ACC112 (cell line): ENCODE data around the gene CRISPLD2.
A peak's percentile ranks its signal among the peaks of the same experiment; 100 is the strongest.

Experiments
- H2AFZ ChIP-seq: fragments of 200-600 bp; sonication (generic); one replicate; pipeline ENCODE4 v1.6.0; 2017; ENCODE audit warnings: antibody characterized with exemption, low read length; ENCODE audit not compliant: unreplicated experiment
- H3K27ac ChIP-seq: fragments of 200-600 bp; sonication (generic); 2 replicates; pipeline ENCODE4 v1.5.1; 2014; ENCODE audit warnings: low read depth, mild to moderate bottlenecking, antibody characterized with exemption, low read length, moderate library complexity
- H3K27me3 ChIP-seq: fragments of 200-600 bp; sonication (generic); 2 replicates; pipeline ENCODE4 v1.6.1; 2014; ENCODE audit warnings: mild to moderate bottlenecking, antibody characterized with exemption, low read length, moderate library complexity, mixed read lengths; ENCODE audit not compliant: insufficient read depth
- H3K36me3 ChIP-seq: fragments of 200-600 bp; sonication (generic); 2 replicates; pipeline ENCODE4 v1.6.1; 2016; ENCODE audit warnings: mild to moderate bottlenecking, antibody characterized with exemption, low read length, moderate library complexity, mixed read lengths; ENCODE audit not compliant: insufficient read depth
- H3K4me1 ChIP-seq: fragments of 200-600 bp; sonication (generic); one replicate; pipeline ENCODE4 v1.6.1; 2016; ENCODE audit warnings: low read length, mixed read lengths; ENCODE audit not compliant: insufficient read depth, unreplicated experiment, control insufficient read depth
- H3K4me3 ChIP-seq: fragments of 200-600 bp; sonication (generic); 2 replicates; pipeline ENCODE4 v1.5.1; 2014; ENCODE audit warnings: mild to moderate bottlenecking, low read depth, low read length
- H3K79me2 ChIP-seq: fragments of 200-600 bp; sonication (generic); one replicate; pipeline ENCODE4 v1.6.0; 2016; ENCODE audit warnings: low read length; ENCODE audit not compliant: control insufficient read depth, unreplicated experiment, insufficient read depth

CRISPLD2 gene

GRCh38 chr16:84925092-84925772, 105.4 kb downstream of the CRISPLD2 start:
- no peaks in the 10 kb centered on the region for H3K36me3 ChIP-seq
- H2AFZ ChIP-seq = no peak overlapping the region
- no peaks in the 10 kb centered on the region for H3K79me2 ChIP-seq
- no peak overlapping the region for H3K27ac ChIP-seq
- no peaks in the 10 kb centered on the region for H3K27me3 ChIP-seq
- H3K4me1 ChIP-seq = peaks cover 15% of the 10 kb centered on the region
- H3K4me3 ChIP-seq = no peak overlapping the region

GRCh38 chr16:84925773-84926372, 106.1 kb downstream of the CRISPLD2 start:
- H3K4me1 ChIP-seq = peaks cover 15% of the 10 kb centered on the region
- H3K27ac ChIP-seq = no peak overlapping the region

GRCh38 chr16:84926462-84926861, 106.7 kb downstream of the CRISPLD2 start:
- Histone ChIP-seq H3K27me3 (no peaks in the 10 kb centered on the region), H3K36me3 (no peaks in the 10 kb centered on the region), H2AFZ (no peak overlapping the region), H3K79me2 (no peaks in the 10 kb centered on the region), H3K4me1 (peaks cover 15% of the 10 kb centered on the region), H3K27ac (no peak overlapping the region), H3K4me3 (no peak overlapping the region)

More at GRCh38 chr16:84925773-84926372, 106.1 kb downstream of the CRISPLD2 start:
- H3K36me3 ChIP-seq = no peaks in the 10 kb centered on the region
- H3K79me2 ChIP-seq = no peaks in the 10 kb centered on the region
- H2AFZ ChIP-seq = no peak overlapping the region
- H3K4me3 ChIP-seq = no peak overlapping the region
- no peaks in the 10 kb centered on the region for H3K27me3 ChIP-seq

GRCh38 chr16:84927621-84928591, 108.1 kb downstream of the CRISPLD2 start:
- no peak overlapping the region for H3K27ac ChIP-seq
- H3K4me3 ChIP-seq = no peak overlapping the region
- H3K4me1 ChIP-seq = peaks cover 15% of the 10 kb centered on the region

GRCh38 chr16:84928679-84929420, 109.1 kb downstream of the CRISPLD2 start:
- no peak overlapping the region; the same call in 1 of the 2 replicates for H3K27ac ChIP-seq
- H3K79me2 ChIP-seq = no peaks in the 10 kb centered on the region
- H3K27me3 ChIP-seq = no peaks in the 10 kb centered on the region
- H3K4me3 ChIP-seq = 0 out of 2 replicates have a peak overlapping the region, but pooled peaks have one; percentile 2
- H2AFZ ChIP-seq = peak overlapping the region; percentile 8
- H3K36me3 ChIP-seq = no peaks in the 10 kb centered on the region
- H3K4me1 ChIP-seq = peaks cover 15% of the 10 kb centered on the region

More at GRCh38 chr16:84927621-84928591, 108.1 kb downstream of the CRISPLD2 start:
- Histone ChIP-seq H3K27me3 (no peaks in the 10 kb centered on the region), H3K79me2 (no peaks in the 10 kb centered on the region), H2AFZ (no peak overlapping the region), H3K36me3 (no peaks in the 10 kb centered on the region)

GRCh38 chr16:84929421-84930297, 109.9 kb downstream of the CRISPLD2 start:
- Histone ChIP-seq H3K4me3 (no peak overlapping the region), H3K4me1 (peaks cover 15% of the 10 kb centered on the region), H2AFZ (no peak overlapping the region), H3K27me3 (no peaks in the 10 kb centered on the region), H3K27ac (no peak overlapping the region), H3K36me3 (no peaks in the 10 kb centered on the region), H3K79me2 (no peaks in the 10 kb centered on the region)

- Histone ChIP-seq H3K4me1 (peaks cover 15% of the 10 kb centered on the region), H3K4me3 (no peak overlapping the region), H3K27me3 (no peaks in the 10 kb centered on the region), H3K36me3 (no peaks in the 10 kb centered on the region), H3K79me2 (no peaks in the 10 kb centered on the region), H3K27ac (no peak overlapping the region), H2AFZ (no peak overlapping the region)
These were observed 110.7 kb downstream of the CRISPLD2 start for GRCh38 chr16:84930298-84931106.

- no peak overlapping the region for H3K27ac ChIP-seq
- no peak overlapping the region for H3K4me3 ChIP-seq
- H3K36me3 ChIP-seq = no peaks in the 10 kb centered on the region
- no peaks in the 10 kb centered on the region for H3K27me3 ChIP-seq
- no peaks in the 10 kb centered on the region for H3K79me2 ChIP-seq
- H2AFZ ChIP-seq = no peak overlapping the region
- peaks cover 15% of the 10 kb centered on the region for H3K4me1 ChIP-seq
These were observed 111.3 kb downstream of the CRISPLD2 start for GRCh38 chr16:84931107-84931494.

- peaks cover 15% of the 10 kb centered on the region for H3K4me1 ChIP-seq
- H3K36me3 ChIP-seq = no peaks in the 10 kb centered on the region
- H2AFZ ChIP-seq = no peak overlapping the region
- H3K4me3 ChIP-seq = no peak overlapping the region
- no peak overlapping the region for H3K27ac ChIP-seq
- H3K27me3 ChIP-seq = no peaks in the 10 kb centered on the region
- H3K79me2 ChIP-seq = no peaks in the 10 kb centered on the region
These were observed 111.7 kb downstream of the CRISPLD2 start for GRCh38 chr16:84931506-84931905.
